Transverse colon (tissue), 4 donors: Measurements from ENCODE around the gene MMP10.

Experiments used
- CTCF ChIP-seq, 5 experiments: fragments of 200-600 bp in 3 of 5; fragments of 450-650 bp in 2 of 5; sonication (generic) in 3 of 5; IDR thresholded peaks; 1 replicate in 2 of 5; 2 replicates in 3 of 5; pipeline ENCODE4 v1.5.1; 2016 to 2017; ENCODE audit warnings: antibody characterized with exemption in 5 of 5, inconsistent platforms in 3 of 5, mild to moderate bottlenecking in 2 of 5, moderate library complexity in 1 of 5
- POLR2A ChIP-seq: fragments of 450-650 bp; IDR thresholded peaks from one replicate; pipeline ENCODE4 v1.6.1; 2016; ENCODE audit warnings: antibody characterized with exemption, mild to moderate bottlenecking, moderate library complexity
- POLR2AphosphoS5 ChIP-seq, 3 donors: sonication (generic); formaldehyde crosslinking; IDR thresholded peaks; one replicate each; pipeline ENCODE4 v1.6.1; 2016; ENCODE audit warnings: antibody characterized with exemption in 3 of 3

- no peak for TF ChIP-seq CTCF (IDR thresholded peaks at IDR 0.05)
- TF ChIP-seq POLR2AphosphoS5 (IDR thresholded peaks at IDR 0.05): no peak
- no peak for TF ChIP-seq POLR2A
These were observed 19.4 kb upstream of the MMP10 start for GRCh38 chr11:102799681-102800340.
